Left lobe of liver (tissue), 2 donors: ENCODE measurements around the gene SH3TC1. TPM values are rescaled to one million over a fixed set of nuclear protein-coding genes. Genes with fewer than 3 reads are reported as not detected.

ENCODE experiments used
- ATAC-seq: fragments of 200-7000 bp; cut with Tn5 transposase; one replicate; pipeline ENCODE4 v1.9.1; 2020; ENCODE audit warnings: mild to moderate bottlenecking, moderate library complexity
- DNase-seq: peaks from one replicate; pipeline ENCODE4 v3.0.0-alpha.2; 2020; ENCODE audit warnings: low spot score
- total RNA-seq: library from RNA; stranded (reverse); gene quantifications from one replicate; pipeline ENCODE4 v1.2.1, GENCODE V29; 2021
- donor health status: DM: no; HTN: no; CAD: no; lungs with moderate emphysema.
- donor health status: DM: no; HTN: yes; CAD: no.

SH3TC1 gene
- total RNA-seq, 1 donor from 2014 or later: 33.3 TPM

- DNase-seq (no peak), ATAC-seq (no peak)
Measured at GRCh38 chr4:8212622-8213021, 13.5 kb downstream of the SH3TC1 start.

- DNase-seq (no peak), ATAC-seq (no peak)
Measured at GRCh38 chr4:8213121-8213520, 14.0 kb downstream of the SH3TC1 start.

GRCh38 chr4:8214136-8214535 lies 15.0 kb downstream of the SH3TC1 start:
- ATAC-seq (no peak), DNase-seq (no peak)

- ATAC-seq (peak; percentile 89), DNase-seq (peak; percentile 87)
Measured at GRCh38 chr4:8215001-8215427, 15.9 kb downstream of the SH3TC1 start.

GRCh38 chr4:8215641-8216442 lies 16.8 kb downstream of the SH3TC1 start:
- DNase-seq (no peak), ATAC-seq (no peak)

GRCh38 chr4:8216443-8217245 lies 17.6 kb downstream of the SH3TC1 start:
- ATAC-seq (no peak), DNase-seq (no peak)

- DNase-seq: no peak
- ATAC-seq: no peak
Measured at GRCh38 chr4:8217246-8217511, 18.1 kb downstream of the SH3TC1 start.

GRCh38 chr4:8217871-8218270 lies 18.8 kb downstream of the SH3TC1 start:
- ATAC-seq: no peak
- no peak for DNase-seq

GRCh38 chr4:8218371-8219031 lies 19.4 kb downstream of the SH3TC1 start:
- no peak for ATAC-seq
- no peak for DNase-seq

GRCh38 chr4:8219236-8219635 lies 20.1 kb downstream of the SH3TC1 start:
- DNase-seq (no peak), ATAC-seq (no peak)

- DNase-seq (no peak), ATAC-seq (no peak)
Measured at GRCh38 chr4:8220661-8221450, 21.8 kb downstream of the SH3TC1 start.

GRCh38 chr4:8221476-8221875 lies 22.4 kb downstream of the SH3TC1 start:
- DNase-seq (no peak), ATAC-seq (peak; percentile 6)

- no peak for DNase-seq
- ATAC-seq: no peak
Measured at GRCh38 chr4:8221985-8222384, 22.9 kb downstream of the SH3TC1 start.

GRCh38 chr4:8222609-8223388 lies 23.7 kb downstream of the SH3TC1 start:
- ATAC-seq (no peak), DNase-seq (no peak)

- ATAC-seq: no peak
- no peak for DNase-seq
Measured at GRCh38 chr4:8224267-8224974, 25.3 kb downstream of the SH3TC1 start.

GRCh38 chr4:8224975-8225625 lies 26.0 kb downstream of the SH3TC1 start:
- ATAC-seq: no peak
- DNase-seq: no peak

GRCh38 chr4:8225706-8226443 lies 26.8 kb downstream of the SH3TC1 start:
- DNase-seq: no peak
- ATAC-seq: no peak

GRCh38 chr4:8227201-8227770 lies 28.2 kb downstream of the SH3TC1 start:
- no peak for ATAC-seq
- no peak for DNase-seq
